HG02763 (cell line): Measurements from ENCODE around the gene MAP1B.

Experiments used
- ATAC-seq: cut with Tn5 transposase; IDR thresholded peaks from one replicate; pipeline ENCODE4 v1.9.1; 2021; ENCODE audit warnings: mild to moderate bottlenecking, moderate library complexity; ENCODE audit not compliant: unreplicated experiment

The MAP1B gene

DNA sequence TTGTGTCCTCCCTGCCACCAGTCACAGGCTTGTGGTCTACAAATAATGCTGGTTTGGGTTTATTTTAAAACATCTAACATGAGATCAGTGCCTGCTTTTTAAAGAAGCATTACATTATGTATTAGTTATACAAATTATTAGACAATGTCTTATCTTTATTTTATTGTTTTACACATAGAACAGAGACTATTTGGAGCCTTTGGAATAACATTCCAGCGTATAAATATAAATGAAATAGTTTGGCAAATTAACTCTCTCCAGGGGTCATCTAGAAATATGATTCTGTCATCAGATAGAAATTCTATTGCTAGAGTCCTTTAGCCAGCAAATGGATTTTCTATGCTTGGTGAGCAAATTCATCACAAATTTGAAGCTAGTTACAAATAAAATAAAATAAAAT lies 22.4 kb downstream of the MAP1B start:
- ATAC-seq = no peak

DNA sequence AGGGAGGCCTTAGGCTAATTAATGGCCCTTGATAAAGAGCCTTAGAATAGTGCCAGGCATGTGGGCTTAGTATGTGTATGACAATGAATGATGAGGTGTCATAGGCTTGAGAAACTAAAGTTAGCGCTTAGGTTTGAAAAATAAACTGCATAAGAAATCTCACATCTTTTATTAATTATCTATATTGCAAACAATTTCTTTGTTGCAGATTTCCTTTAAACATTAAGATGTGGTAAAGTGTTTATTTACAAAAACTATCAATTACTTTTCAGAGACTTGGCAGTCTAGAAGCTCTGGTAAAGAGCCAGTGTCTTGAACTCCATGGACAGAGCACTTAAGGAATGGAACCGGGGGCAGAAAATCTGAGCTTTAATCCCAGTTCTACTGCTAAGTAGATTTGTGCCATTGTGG lies 23.1 kb downstream of the MAP1B start:
- ATAC-seq = no peak

DNA sequence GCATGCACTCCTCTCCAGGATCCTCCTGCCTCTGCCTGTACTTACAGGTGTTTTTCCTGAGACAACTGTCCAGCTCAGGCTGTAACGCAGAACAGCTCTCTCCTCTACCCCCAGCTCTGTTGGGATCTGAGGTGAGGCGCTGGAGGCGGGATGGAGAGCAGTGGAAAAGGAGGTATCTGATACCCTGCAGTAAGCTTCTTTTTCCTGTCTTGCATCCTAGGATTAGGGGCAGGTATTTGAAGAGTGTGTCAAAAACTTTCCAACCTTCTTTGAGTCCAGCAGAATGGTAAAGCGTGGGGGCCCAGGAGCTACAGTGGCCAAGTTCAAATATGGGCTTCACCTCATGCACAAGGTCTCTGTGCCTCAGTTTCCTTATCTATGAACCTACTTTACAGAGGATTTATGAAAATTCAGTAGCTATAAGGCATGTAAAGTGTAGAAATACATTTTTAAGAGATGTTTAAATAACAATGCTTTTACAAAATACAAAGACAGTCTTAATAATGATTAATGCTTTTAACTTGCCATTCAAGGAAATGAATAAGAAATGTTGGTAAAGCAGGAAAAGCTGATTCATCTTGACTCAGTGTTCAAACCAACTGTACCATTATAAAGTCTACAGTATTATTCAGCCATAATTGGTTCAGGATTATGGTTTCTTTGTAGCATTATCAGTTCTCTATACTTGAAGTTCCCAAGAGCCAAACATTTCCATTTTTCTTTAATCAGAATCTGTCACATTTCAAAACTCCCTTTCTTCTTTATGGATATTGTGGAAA lies 26.1 kb downstream of the MAP1B start:
- no peak for ATAC-seq

DNA sequence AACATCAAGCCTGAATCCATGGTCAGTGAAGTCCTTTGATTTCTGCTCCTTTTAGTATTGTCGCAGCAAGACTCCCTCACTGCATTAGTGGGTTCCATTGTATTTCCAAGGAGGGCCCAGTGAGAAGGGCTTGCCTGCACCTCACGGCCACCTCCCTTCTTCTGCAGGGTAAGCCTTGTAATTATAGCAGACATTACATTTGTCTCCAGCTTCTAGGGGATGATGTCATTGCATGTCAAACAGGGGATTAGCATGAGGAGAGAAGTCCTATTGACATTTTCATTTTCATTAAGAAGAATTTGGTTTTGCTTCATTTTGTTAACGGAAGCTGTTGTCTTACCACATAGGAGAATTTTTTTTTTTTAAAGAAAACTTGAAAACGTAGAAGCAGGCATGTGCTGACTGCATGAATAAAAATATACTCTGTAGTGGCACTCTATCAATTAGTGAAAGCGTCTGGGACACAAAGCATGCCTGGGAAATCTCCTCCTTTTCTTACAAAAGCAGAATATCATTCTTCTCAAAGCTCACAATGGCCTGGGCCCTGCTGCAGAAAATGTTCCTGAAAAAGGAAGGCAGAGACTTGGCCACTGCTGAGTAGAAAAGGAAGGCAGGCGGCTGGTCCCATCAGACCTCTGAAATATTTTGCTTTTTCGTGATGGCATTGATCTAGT lies 27.1 kb downstream of the MAP1B start:
- ATAC-seq = no peak

DNA sequence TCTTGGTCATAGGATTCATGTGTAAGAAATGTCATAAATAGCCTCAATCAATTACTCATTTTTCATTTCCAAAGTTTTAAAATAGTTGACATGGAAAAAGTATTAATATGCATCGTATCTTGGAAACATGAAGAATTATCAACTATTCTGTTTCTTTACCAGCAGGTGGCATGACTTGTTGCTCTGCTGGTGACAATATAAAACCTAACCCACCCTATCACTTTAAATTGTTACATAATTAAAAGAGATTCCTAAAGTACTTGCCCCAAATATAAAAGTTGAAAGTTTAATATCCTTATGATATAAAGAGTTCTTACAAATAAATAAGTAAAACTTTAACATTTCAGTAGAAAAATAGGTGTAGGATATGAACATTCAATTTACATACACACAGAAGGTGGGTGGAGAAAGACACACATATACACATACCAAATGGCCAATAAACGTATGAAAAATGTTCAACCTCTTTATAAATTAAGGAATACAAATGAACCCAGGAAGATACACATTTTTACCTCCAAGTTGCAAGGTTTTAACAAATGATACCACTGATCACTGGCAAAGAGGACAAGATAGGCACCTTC lies 30.6 kb downstream of the MAP1B start:
- no peak for ATAC-seq

DNA sequence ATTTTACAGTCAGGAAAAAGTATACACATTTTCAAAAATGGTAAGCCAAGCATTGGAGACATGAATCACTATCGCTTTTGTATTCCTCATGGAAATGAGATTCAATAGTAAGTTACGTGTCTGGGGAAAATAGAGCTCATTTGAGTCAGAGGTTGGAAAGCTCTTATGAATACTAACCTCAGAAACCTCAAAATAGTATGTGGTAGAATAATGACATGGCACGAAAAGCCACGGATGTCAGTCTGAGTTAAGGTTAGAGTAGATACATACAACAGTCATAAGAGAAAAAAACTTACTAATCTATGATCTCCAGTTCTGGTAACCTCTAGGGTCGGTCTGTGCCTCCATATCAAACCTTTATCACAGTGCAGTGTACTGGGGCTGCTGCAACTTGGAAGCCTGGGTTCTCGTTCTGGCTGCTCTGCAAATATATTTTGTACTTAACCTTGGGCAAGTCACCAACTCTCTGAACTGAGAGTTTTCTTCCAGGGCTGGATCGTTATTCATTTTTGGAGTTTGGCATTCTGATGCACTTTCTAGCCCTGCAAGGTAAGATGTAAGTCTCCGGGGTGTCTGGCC lies 31.8 kb downstream of the MAP1B start:
- ATAC-seq = no peak

DNA sequence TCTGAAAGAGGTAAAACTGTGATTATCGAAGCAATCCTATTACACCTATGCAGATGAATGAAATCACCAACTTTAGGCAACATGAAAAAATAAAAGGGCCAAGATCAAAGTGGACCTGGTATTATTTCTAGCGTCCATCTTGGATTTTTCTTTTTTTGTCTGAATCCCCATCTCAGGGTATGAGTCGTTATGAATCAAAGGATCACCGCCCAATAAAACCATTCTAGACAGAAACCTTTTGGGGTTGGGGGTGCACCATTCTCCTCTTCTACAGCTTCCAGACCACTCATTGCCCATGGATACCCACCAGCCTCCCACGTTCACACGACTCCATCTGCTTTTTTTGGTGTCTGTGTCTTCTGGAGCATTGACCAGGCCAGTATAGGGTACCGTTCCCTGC lies 33.4 kb downstream of the MAP1B start:
- ATAC-seq = no peak

DNA sequence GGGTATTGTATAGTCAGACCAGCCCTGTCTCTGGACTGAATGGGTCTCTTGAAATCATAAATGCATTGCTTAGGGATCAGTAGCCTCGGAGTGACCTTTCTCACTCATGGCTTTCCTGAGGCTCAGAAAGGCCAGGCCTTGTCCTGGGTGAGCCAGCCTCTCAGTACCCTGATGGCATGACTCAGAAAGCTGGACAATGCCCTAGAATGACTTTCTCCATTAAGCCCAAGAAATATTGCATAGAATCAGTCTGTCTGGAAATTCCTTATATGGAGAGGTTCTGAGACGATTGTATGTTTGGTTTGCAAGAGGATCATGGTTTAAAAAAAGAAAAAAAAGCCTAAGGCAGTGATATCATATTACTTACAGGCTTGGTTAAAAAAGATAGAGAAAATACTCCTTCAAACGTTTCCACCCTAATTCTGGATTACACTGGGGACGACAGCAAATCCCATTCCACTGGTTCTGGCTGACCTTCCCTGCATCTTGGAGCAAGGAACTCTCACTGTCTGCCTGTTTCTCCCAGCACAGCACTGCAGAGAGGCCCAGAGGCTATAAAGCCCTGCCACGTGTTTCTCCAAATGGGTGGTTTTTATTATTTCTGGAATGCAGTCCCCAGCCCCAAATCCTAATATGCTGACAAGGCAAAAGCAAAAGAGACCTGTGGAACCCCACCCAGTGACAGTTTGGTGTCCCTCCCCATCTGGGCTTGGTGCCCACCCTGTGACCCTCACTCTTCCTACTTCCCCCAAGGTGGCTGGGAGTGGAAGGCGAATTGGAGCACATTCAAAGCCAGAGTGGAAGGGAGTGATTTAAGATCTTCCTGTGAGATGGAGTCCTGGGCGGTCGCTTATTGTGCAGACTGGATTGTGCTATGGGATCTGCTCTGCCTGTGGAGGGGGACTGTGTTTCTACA lies 34.4 kb downstream of the MAP1B start:
- ATAC-seq = no peak

DNA sequence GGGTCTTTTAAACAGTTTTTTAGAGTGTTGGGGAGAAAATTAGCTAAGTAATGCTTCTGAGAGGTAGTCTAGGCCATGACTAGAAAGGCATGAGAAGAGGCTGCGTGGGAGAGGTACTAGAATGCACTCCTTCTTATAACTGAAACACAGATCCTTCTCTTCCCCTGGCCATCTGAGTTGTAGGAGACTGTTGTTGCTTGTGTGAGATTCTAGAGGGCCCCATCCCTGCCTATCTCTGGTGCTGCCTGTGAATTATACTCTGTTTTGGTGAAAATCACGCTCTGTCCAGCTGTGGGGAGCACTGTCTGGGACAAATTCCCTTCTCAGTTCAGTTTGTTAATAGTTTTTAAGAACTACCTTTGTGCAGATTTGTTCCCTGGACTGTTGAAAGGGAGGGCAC lies 37.5 kb downstream of the MAP1B start:
- ATAC-seq = no peak

DNA sequence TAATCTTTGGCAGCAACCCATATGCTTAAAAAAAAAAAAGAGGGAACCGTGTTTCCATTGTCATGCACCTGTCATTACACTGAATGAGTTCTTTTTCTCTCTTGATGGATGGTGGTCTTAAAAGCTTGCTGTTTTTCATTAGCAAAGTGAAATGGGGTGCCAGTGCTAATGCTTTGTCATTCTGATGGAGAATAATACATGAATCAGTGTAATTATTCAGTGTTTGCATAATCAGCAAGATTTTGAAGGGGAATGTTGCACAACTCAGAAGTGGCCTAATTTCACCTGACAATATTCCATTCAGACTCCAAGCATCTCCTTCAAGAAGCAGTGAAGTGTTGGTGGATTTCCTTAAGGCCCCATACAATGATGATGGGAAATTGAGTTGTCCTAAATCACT lies 38.1 kb downstream of the MAP1B start:
- no peak for ATAC-seq

DNA sequence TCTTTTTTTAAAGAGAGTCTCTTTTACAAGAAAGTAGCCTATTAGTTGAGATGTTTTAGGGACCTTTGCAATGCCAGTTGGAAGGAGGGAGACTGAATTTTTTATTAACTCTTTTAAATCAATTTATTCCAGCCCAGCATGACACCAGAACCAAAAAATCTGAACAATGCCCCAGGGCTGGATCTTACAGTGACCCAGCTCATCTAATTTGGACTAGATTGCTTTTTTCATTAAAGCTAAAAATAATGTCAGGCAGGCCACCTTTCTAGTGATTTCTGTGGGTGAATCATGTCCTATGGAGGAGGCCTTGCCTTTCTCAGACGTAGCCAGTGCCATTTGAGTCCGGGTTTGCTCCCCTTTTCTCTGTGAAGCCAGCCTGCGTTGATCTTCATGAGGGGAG lies 38.8 kb downstream of the MAP1B start:
- no peak for ATAC-seq

DNA sequence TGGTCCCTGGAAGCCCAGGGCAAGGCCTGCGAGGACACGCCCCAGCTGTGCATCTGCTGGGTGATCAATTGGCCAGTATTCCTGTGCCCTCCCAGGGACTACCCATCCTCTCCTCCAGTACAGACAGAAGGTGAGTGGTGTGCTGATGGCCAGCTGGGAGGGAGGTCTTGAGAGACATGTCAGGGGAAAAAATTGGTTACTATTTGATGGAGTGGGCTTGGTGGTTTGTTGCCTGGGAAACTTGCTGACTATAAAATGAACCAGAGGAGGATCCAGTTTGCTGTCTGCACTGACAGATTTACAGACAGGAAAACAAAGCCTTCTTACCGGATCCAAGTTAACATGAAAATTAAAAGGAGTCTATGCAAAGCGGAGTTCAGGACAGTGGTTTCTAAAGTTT lies 40.3 kb downstream of the MAP1B start:
- ATAC-seq = no peak

DNA sequence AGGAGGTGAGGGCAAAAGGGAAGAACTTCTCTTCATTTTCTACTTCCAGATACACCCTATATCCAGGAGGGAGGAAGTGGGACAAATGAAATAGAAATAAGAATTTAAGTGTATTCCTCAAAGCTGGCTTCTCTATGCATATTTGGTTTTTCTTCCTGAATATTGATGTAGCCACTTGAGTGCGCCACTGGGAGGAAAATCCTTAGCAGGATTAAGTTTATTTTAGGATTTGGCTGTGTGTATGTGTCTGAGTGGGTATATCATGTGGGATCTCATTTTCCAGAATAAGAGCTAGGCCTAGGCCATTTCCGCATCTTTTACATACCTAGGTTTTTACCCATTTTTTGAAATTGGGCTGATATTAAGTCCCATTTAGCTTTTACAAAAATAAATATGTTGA lies 42.5 kb downstream of the MAP1B start:
- no peak for ATAC-seq

DNA sequence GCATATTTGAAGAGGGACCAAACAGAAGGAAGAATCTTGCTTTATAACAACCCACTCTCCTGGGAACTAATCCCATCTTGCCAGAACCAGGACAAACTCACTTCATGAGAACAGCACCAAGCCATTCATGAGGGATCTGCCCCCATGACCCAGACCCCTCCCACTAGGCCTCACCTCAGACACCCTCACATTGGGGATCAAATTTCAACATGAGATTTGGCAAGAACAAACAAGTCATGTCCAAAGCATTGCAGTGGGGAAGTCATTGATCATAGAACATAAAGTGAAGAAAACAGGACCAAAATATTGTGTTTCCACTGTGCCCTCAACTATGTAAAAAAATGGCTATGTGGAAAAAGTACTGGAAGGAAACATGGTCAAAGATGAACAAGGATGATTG lies 43.9 kb downstream of the MAP1B start:
- ATAC-seq = no peak

DNA sequence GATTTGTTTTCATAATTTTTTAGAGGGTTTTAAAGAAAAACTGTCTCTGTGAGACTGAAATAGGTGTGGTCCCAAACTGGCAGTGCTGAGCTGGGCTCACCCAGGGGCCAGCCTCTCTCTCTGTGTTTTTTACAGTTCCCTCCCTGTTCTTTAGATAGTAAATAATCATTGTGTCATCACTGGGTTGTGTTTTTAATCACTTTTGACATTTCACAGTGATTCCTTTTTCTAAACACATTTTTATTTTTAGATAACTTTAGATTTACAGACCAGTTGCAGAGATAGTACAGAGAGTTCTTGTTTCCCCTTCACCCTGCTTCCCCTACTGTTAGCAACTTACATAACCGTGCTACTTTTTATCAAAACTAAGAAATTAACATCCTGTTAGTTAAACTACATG lies 44.4 kb downstream of the MAP1B start:
- no peak for ATAC-seq

DNA sequence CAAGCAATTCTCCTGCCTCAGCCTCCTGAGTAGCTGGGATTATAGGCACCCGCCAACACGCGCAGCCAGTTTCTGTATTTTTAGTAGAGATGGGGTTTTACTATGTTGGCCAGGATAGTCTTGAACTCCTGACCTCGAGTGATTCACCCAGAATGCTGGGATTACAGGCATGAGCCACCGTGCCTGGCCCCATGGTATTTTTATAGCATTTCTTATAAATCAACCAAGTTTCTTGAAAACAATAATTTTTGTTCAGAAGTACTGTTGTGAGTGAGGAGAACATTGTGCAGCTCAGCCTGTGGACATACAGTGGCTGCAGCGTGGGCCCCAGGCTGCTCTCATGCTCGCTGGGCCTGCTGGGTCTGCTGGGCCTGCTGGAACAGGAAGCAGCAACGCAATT lies 45.3 kb downstream of the MAP1B start:
- no peak for ATAC-seq

DNA sequence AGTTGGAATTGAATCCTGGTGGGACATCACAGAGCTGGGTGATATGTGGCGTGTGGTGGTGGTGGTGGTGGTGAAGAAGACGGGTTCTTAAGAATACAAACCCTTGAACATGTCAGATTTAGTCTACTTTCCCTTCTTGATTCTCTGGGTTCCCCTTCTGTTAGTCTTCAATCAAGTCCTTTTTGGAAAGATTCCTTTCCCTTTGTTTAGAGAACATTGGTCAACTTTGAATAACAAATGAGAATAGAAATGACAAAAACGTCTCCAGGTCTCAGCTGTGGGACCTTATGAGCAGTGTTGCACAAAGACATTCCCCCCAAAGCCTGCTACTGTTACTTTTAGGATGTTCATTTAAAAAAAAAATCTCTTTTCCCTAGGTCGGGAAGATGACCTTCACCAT lies 46.3 kb downstream of the MAP1B start:
- no peak for ATAC-seq

DNA sequence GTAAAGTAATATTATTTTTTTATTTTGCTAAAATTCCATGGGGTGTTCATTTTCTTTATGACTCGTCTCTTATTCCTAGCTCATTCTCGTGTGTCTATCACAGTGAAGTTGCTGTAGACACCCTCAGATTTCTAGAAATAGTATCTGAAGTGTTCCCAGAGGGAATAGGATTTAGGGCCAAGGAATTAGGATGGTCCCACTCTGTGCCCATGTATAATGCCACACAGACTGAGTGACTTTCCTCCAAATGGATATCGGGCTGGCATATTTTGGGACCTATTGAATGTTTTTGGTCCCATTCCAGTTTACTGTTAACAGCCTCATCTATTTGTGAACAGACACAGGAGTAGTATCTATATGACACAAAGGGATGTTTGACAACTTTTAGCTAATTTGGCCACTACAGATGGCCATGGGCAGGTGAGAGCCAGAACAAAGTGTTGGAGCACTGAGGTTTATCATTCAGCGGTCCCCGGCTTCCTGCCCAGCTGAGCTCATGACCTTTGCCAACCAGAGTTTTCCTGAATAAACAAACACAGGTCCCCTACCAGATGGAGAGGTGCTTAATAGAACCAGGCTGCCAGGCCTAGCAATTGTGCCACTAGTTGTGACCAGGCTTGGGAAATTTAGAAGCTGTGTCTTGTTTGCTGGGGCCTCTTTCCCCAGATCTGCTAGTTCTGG lies 46.9 kb downstream of the MAP1B start:
- ATAC-seq = no peak

DNA sequence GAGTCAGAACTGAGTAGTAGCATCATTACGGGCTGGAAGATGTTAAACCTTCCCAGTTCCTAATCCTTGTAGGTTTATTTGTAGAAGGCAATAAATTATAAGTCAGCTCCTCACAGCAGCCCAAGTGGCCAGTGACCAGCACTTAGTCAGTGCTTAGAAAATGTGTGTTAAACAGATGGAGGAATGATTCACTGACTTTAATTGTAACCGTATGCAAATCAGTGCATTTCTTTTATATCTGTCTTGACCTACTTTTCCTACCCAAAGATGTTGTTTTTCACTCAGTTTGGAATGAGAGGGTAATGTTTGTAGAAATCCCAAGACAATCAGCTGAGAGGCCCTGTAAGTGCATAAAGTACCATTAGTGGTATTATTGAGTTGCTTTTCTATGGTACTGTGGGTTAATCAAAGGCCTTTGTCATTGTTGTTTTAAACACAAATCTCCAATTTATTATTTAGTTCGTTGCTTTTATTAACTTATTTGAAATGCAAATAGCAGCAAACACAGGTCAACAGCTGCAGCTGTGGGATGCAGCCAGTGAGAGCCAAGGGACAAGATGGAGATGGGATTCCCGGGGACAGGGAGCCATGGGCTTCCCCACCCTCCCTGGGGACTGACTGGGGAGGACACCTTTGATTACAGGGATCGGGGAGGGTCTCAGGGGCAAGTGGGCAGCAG lies 49.8 kb downstream of the MAP1B start:
- ATAC-seq = no peak

DNA sequence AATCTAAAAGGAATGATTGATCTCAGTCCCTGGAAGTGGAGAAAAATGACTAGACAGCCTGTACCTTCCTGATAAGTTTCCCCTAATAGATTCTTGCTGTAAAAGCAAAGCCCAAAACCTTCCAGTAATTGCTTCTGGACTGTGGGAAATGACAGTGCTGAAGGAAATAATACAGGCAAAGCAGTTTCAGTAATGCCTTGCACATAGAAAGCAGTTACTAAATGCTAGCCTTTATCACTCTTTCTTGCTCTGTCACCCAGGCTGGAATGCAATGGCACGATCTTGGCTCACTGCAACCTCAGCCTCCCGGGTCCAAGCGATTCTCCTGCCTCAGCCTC lies 50.3 kb downstream of the MAP1B start:
- no peak for ATAC-seq
